OCI-LY1 (cell line): ENCODE measurements around the gene RFNG.

ENCODE experiments used
- H2AFZ ChIP-seq: fragments of 200-600 bp; sonication (generic), shearing (Covaris generic); 2 replicates; pipeline ENCODE4 v1.6.0; 2014; ENCODE audit warnings: antibody characterized with exemption, mild to moderate bottlenecking, low read length
- H3F3A ChIP-seq: fragments of 200-600 bp; sonication (generic), shearing (Covaris generic); 2 replicates; pipeline ENCODE4 v1.6.0; 2014; ENCODE audit warnings: mild to moderate bottlenecking, antibody characterized with exemption, low read length, moderate library complexity; ENCODE audit not compliant: insufficient read depth
- H3K27ac ChIP-seq: fragments of 200-600 bp; sonication (generic); 2 replicates; pipeline ENCODE4 v1.5.1; 2014; ENCODE audit warnings: low read length, mixed run types, mild to moderate bottlenecking, low read depth; ENCODE audit not compliant: poor library complexity, severe bottlenecking
- H3K27me3 ChIP-seq: fragments of 200-600 bp; sonication (generic); 2 replicates; pipeline ENCODE4 v1.6.0; 2014; ENCODE audit warnings: antibody characterized with exemption, mild to moderate bottlenecking, low read length, moderate library complexity; ENCODE audit not compliant: insufficient read depth
- H3K36me3 ChIP-seq: fragments of 200-600 bp; sonication (generic); 2 replicates; pipeline ENCODE4 v1.6.1; 2014; ENCODE audit warnings: mild to moderate bottlenecking, antibody characterized with exemption, low read length, moderate library complexity, mixed read lengths; ENCODE audit not compliant: insufficient read depth
- H3K4me1 ChIP-seq: fragments of 200-600 bp; sonication (generic); 2 replicates; pipeline ENCODE4 v1.5.1; 2014; ENCODE audit warnings: mild to moderate bottlenecking, low read length, moderate library complexity; ENCODE audit not compliant: insufficient read depth, severe bottlenecking
- H3K4me2 ChIP-seq: fragments of 200-600 bp; sonication (generic), shearing (Covaris generic); 2 replicates; pipeline ENCODE4 v1.6.1; 2014; ENCODE audit warnings: low read length
- H3K4me3 ChIP-seq: fragments of 200-600 bp; sonication (generic); 2 replicates; pipeline ENCODE4 v1.5.1; 2014; ENCODE audit warnings: low read length, low read depth, mild to moderate bottlenecking, mixed read lengths; ENCODE audit not compliant: poor library complexity, severe bottlenecking
- H3K79me2 ChIP-seq: fragments of 200-600 bp; shearing (Covaris generic); 2 replicates; pipeline ENCODE4 v1.6.1; 2016; ENCODE audit warnings: mixed run types, low read length, mixed read lengths; ENCODE audit not compliant: insufficient read depth
- H3K9ac ChIP-seq: fragments of 200-600 bp; sonication (generic), shearing (Covaris generic); 2 replicates; pipeline ENCODE4 v1.6.1; 2014; ENCODE audit warnings: mild to moderate bottlenecking, low read length, mixed read lengths
- H3K9me2 ChIP-seq: fragments of 200-600 bp; sonication (generic), shearing (Covaris generic); 2 replicates; pipeline ENCODE4 v1.6.1; 2014; ENCODE audit warnings: low read depth, mild to moderate bottlenecking, low read length, mixed read lengths
- H3K9me3 ChIP-seq: fragments of 200-600 bp; shearing (Covaris generic); 2 replicates; pipeline ENCODE4 v1.6.1; 2014; ENCODE audit warnings: low read length, mixed read lengths
- H4K20me1 ChIP-seq: fragments of 200-600 bp; sonication (generic), shearing (Covaris generic); 2 replicates; pipeline ENCODE4 v1.6.0; 2016; ENCODE audit warnings: mild to moderate bottlenecking, low read length; ENCODE audit not compliant: insufficient read depth
- CTCF ChIP-seq: fragments of 200-600 bp; sonication (generic), shearing (Covaris generic); IDR thresholded peaks from 2 replicates; pipeline ENCODE4 v1.5.1; 2017; ENCODE audit warnings: mild to moderate bottlenecking, antibody characterized with exemption, low read length, moderate library complexity, mixed read lengths
- EZH2 ChIP-seq: fragments of 200-600 bp; sonication (generic), shearing (Covaris generic); IDR thresholded peaks from 2 replicates; pipeline ENCODE4 v1.8.0; 2017; ENCODE audit warnings: borderline replicate concordance, mixed run types, mild to moderate bottlenecking, antibody characterized with exemption, low read length, moderate library complexity, mixed read lengths

The RFNG gene

GRCh38 chr17:82051776-82052637, at the start of gene RFNG, which contains the start of gene GPS1:
Gene RFNG (minus strand): TSS chr17:82051811. CDS start chr17:82051766, 45 bp downstream.
Gene GPS1 (plus strand): TSS chr17:82051898. CDS start chr17:82051932, 34 bp downstream.
- Histone ChIP-seq H3K9ac (peak within 1 kb of the TSS; percentile 81), H4K20me1 (no peaks in the 10 kb centered on the region), H3K9me2 (no peaks in the 10 kb centered on the region), H3K27ac (no peak within 1 kb of the TSS), H3F3A (no peaks in the 10 kb centered on the region), H3K79me2 (0 out of 2 replicates have a peak, but pooled peaks cover 4% of the 10 kb centered on the region), H3K4me2 (peak within 1 kb of the TSS; percentile 88), H3K9me3 (no peaks in the 10 kb centered on the region), H3K36me3 (peaks cover 37% of the 10 kb centered on the region), H2AFZ (no peak within 1 kb of the TSS), H3K27me3 (no peaks in the 10 kb centered on the region), H3K4me1 (peaks cover 27% of the 10 kb centered on the region), H3K4me3 (peak within 1 kb of the TSS; percentile 100)
- no peak for TF ChIP-seq CTCF
- no peak for TF ChIP-seq EZH2

DNA sequence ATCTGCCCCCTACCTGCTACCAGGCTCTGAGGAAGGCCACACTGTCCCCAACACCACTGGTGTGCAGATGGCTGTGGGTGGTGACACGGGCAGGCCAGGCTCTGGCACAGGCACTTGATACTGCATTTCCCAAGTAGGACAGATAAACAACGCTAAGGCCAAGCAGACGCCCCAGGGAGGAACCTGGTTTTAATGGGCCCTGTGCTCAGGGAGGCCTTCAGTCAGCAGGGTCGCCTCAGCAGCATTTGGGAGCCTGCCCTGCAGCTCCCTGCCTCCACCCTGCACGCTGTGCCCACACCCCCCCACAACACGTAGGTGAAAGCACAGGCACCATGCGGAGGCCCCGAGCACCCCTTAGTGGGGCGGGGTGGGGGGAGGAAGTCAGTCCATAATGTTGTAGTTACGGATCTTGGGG, 49.7 kb upstream of the RFNG start:
- no peaks in the 10 kb centered on the region for H4K20me1 ChIP-seq
- H3K27me3 ChIP-seq, result no peaks in the 10 kb centered on the region
- H3K9me3 ChIP-seq, result no peaks in the 10 kb centered on the region
- no peak overlapping the region for H2AFZ ChIP-seq
- no peak for TF ChIP-seq CTCF
- peak overlapping the region; percentile 34; the same call in 1 of the 2 replicates for H3K9ac ChIP-seq
- peaks cover 12% of the 10 kb centered on the region for H3K79me2 ChIP-seq
- H3K9me2 ChIP-seq, result no peaks in the 10 kb centered on the region
- no peaks in the 10 kb centered on the region for H3F3A ChIP-seq
- peak overlapping the region; percentile 92 for H3K27ac ChIP-seq
- H3K4me3 ChIP-seq, result peak overlapping the region; percentile 77
- H3K36me3 ChIP-seq, result peaks cover 5% of the 10 kb centered on the region; the same call in 1 of the 2 replicates
- peak overlapping the region; percentile 96; the same call in 1 of the 2 replicates for H3K4me2 ChIP-seq
- peaks cover 76% of the 10 kb centered on the region for H3K4me1 ChIP-seq

GRCh38 chr17:82100502-82101298, 49.1 kb upstream of the RFNG start:
- Histone ChIP-seq H4K20me1 (no peaks in the 10 kb centered on the region), H3K79me2 (peaks cover 18% of the 10 kb centered on the region), H3K27me3 (no peaks in the 10 kb centered on the region), H3F3A (no peaks in the 10 kb centered on the region), H3K9ac (peak overlapping the region; percentile 94; the same call in 1 of the 2 replicates), H3K27ac (peak overlapping the region; percentile 92), H3K9me3 (no peaks in the 10 kb centered on the region), H3K4me2 (peak overlapping the region; percentile 96), H3K9me2 (no peaks in the 10 kb centered on the region), H3K4me1 (peaks cover 76% of the 10 kb centered on the region), H3K4me3 (peak overlapping the region; percentile 77), H2AFZ (no peak overlapping the region), H3K36me3 (peaks cover 11% of the 10 kb centered on the region; the same call in 1 of the 2 replicates)
- TF ChIP-seq EZH2 (no peak), CTCF (no peak)
